K562 (cell line): ENCODE data around the gene HBG1. TPM values are rescaled to one million over a fixed set of nuclear protein-coding genes. Genes with fewer than 3 reads are reported as not detected.

Experiments used
- FOXJ3 ChIP-seq: sonication (generic); formaldehyde crosslinking; IDR thresholded peaks from 2 replicates; pipeline ENCODE4 v1.4.0; 2020; ENCODE audit warnings: mild to moderate bottlenecking, missing genetic modification reagents
- FOXK1 ChIP-seq: sonication (generic); formaldehyde crosslinking; IDR thresholded peaks from 2 replicates; pipeline ENCODE4 v1.8.0; 2022; ENCODE audit warnings: missing genetic modification reagents, mild to moderate bottlenecking, borderline replicate concordance
- HNRNPH1 ChIP-seq: fragments of 200-400 bp; formaldehyde crosslinking; optimal IDR thresholded peaks from 2 replicates; pipeline ENCODE3; 2017; ENCODE audit warnings: low read depth, mild to moderate bottlenecking, low read length, moderate library complexity
- HSF4 ChIP-seq: fragments of 250-450 bp; sonication (Bioruptor Pico); IDR thresholded peaks from 2 replicates; pipeline ENCODE4 v2.1.2; 2022; ENCODE audit warnings: mild to moderate bottlenecking, moderate library complexity, borderline replicate concordance
- MAFK ChIP-seq: IDR thresholded peaks from 2 replicates; pipeline ENCODE4 v1.6.1; 2011; ENCODE audit warnings: low read length, improper control_type of control experiment
- MTA1 ChIP-seq: fragments of 450-650 bp; IDR thresholded peaks from 2 replicates; pipeline ENCODE4 v1.6.1; 2017; ENCODE audit warnings: borderline replicate concordance
- NEUROD1 ChIP-seq: fragments of 150-350 bp; IDR thresholded peaks from 2 replicates; pipeline ENCODE4 v1.6.1; 2014; ENCODE audit warnings: borderline replicate concordance, low read length, low read depth; ENCODE audit not compliant: partially characterized antibody
- NR2C2 ChIP-seq, 2 experiments: fragments of 200-800 bp in 1 of 2; sonication (Bioruptor generic) in 1 of 2; sonication (generic) in 1 of 2; formaldehyde crosslinking in 1 of 2; IDR thresholded peaks; 2 replicates each; pipeline versions ENCODE4 v1.6.1 to v1.8.0; 2016 to 2022; ENCODE audit warnings: mild to moderate bottlenecking in 1 of 2, missing compliant biosample characterization in 1 of 2, missing genetic modification characterization in 1 of 2, missing genetic modification reagents in 1 of 2
- PTBP1 ChIP-seq: fragments of 200-400 bp; formaldehyde crosslinking; IDR thresholded peaks from 2 replicates; pipeline ENCODE4 v1.6.1; 2017; ENCODE audit warnings: low read depth, low read length
- REST ChIP-seq, 2 experiments: fragments of 450-650 bp; formaldehyde crosslinking in 1 of 2; IDR thresholded peaks; 2 replicates each; pipeline versions ENCODE4 v1.4.0 to v1.6.1; 2014 to 2020; ENCODE audit warnings: mild to moderate bottlenecking in 2 of 2, borderline replicate concordance in 1 of 2, low read depth in 1 of 2
- SMAD2 ChIP-seq: fragments of 150-350 bp; IDR thresholded peaks from 2 replicates; pipeline ENCODE4 v1.6.1; 2014; ENCODE audit warnings: low read depth, mild to moderate bottlenecking, low read length
- polyA plus RNA-seq, 8 experiments: library from polyadenylated mRNA; depleted of rRNA in 4 of 8; stranded (reverse) in 5 of 8; unstranded in 3 of 8; fragments of >200 nt; fragmentation: Nextera tagmentation in 2 of 8; fragmentation: Illumina TruSeq in 1 of 8; extraction: Ambion mirVana in 2 of 8; extraction: Trizol in 1 of 8; gene quantifications; 2 replicates each; pipeline versions ENCODE4 v1.2.1 to v1.2.3, GENCODE V29; 2011 to 2014; ENCODE audit warnings: inconsistent platforms in 1 of 8, missing spikeins in 1 of 8
- total RNA-seq, 7 experiments: library from RNA; depleted of rRNA in 6 of 7; stranded (reverse); fragments of >200 nt in 6 of 7; fragmentation: Illumina TruSeq in 2 of 7; extraction: Trizol in 2 of 7; gene quantifications; 2 replicates each; pipeline versions ENCODE4 v1.2.1 to v1.2.3, GENCODE V29; 2011 to 2021; ENCODE audit warnings: low replicate concordance in 1 of 7
- TF ChIP-seq, protein P1 (sequence below), 2 experiments: IDR thresholded peaks; 2 replicates each; pipeline ENCODE4 v1.6.1; 2011; ENCODE audit warnings: borderline replicate concordance in 1 of 2, control low read depth in 1 of 2, low read depth in 1 of 2, low read length in 1 of 2, mild to moderate bottlenecking in 1 of 2, mixed read lengths in 1 of 2, moderate library complexity in 1 of 2; ENCODE audit not compliant: insufficient read depth in 1 of 2, insufficient read length in 1 of 2, poor library complexity in 1 of 2, severe bottlenecking in 1 of 2; ENCODE audit errors: extremely low read depth in 1 of 2
- TF ChIP-seq, protein P2 (sequence below): fragments of 250-450 bp; sonication (Bioruptor Pico); IDR thresholded peaks from 2 replicates; pipeline ENCODE4 v1.4.0; 2020; ENCODE audit warnings: mild to moderate bottlenecking, moderate library complexity, borderline replicate concordance

HBG1 gene
- total and polyA plus RNA-seq, 9 of the 15 experiments (the other 6 are each of a cell fraction or from before 2014, with no cell fraction given) = 1,066 to 16,338 (median 4,898) TPM

DNA sequence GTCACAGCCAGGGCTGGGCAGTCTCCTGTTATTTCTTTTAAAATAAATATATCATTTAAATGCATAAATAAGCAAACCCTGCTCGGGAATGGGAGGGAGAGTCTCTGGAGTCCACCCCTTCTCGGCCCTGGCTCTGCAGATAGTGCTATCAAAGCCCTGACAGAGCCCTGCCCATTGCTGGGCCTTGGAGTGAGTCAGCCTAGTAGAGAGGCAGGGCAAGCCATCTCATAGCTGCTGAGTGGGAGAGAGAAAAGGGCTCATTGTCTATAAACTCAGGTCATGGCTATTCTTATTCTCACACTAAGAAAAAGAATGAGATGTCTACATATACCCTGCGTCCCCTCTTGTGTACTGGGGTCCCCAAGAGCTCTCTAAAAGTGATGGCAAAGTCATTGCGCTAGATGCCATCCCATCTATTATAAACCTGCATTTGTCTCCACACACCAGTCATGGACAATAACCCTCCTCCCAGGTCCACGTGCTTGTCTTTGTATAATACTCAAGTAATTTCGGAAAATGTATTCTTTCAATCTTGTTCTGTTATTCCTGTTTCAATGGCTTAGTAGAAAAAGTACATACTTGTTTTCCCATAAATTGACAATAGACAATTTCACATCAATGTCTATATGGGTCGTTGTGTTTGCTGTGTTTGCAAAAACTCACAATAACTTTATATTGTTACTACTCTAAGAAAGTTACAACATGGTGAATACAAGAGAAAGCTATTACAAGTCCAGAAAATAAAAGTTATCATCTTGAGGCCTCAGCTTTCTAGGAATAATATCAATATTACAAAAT lies 38.6 kb upstream of the HBG1 start (continued):
- no peak for TF ChIP-seq FOXJ3 (CRISPR knock-in tag)
- TF ChIP-seq, protein P1, sequence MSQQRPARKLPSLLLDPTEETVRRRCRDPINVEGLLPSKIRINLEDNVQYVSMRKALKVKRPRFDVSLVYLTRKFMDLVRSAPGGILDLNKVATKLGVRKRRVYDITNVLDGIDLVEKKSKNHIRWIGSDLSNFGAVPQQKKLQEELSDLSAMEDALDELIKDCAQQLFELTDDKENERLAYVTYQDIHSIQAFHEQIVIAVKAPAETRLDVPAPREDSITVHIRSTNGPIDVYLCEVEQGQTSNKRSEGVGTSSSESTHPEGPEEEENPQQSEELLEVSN (IDR thresholded peaks at IDR 0.05; ENCODE audit: borderline replicate concordance in 1 of 2, extremely low read depth in 1 of 2, insufficient read depth in 1 of 2, insufficient read length in 1 of 2, low read depth in 1 of 2, low read length in 1 of 2, poor library complexity in 1 of 2, severe bottlenecking in 1 of 2) = peak in 1 of 2 experiments; percentile 31
- TF ChIP-seq NEUROD1 = peak; percentile 88
- no peak for TF ChIP-seq HNRNPH1
- no peak for TF ChIP-seq NR2C2 (CRISPR knock-in tag; IDR thresholded peaks at IDR 0.05)
- TF ChIP-seq NR2C2 (tag; IDR thresholded peaks at IDR 0.05) = peak; percentile 48; the same call in 1 of the 2 replicates
- no peak for TF ChIP-seq PTBP1
- peak; percentile 45; the same call in 1 of the 2 replicates for TF ChIP-seq MAFK
- 0 out of 2 replicates have a peak, but pooled peaks have one; percentile 6 for TF ChIP-seq HSF4
- TF ChIP-seq MTA1 = no peak
- no peak for TF ChIP-seq SMAD2
- TF ChIP-seq REST (IDR thresholded peaks at IDR 0.05; ENCODE audit: borderline replicate concordance) = 0 out of 2 replicates have a peak, but pooled peaks have one; percentile 34
- no peak for TF ChIP-seq REST (CRISPR knock-in tag; IDR thresholded peaks at IDR 0.05; ENCODE audit: low read depth)
- TF ChIP-seq, protein P2, sequence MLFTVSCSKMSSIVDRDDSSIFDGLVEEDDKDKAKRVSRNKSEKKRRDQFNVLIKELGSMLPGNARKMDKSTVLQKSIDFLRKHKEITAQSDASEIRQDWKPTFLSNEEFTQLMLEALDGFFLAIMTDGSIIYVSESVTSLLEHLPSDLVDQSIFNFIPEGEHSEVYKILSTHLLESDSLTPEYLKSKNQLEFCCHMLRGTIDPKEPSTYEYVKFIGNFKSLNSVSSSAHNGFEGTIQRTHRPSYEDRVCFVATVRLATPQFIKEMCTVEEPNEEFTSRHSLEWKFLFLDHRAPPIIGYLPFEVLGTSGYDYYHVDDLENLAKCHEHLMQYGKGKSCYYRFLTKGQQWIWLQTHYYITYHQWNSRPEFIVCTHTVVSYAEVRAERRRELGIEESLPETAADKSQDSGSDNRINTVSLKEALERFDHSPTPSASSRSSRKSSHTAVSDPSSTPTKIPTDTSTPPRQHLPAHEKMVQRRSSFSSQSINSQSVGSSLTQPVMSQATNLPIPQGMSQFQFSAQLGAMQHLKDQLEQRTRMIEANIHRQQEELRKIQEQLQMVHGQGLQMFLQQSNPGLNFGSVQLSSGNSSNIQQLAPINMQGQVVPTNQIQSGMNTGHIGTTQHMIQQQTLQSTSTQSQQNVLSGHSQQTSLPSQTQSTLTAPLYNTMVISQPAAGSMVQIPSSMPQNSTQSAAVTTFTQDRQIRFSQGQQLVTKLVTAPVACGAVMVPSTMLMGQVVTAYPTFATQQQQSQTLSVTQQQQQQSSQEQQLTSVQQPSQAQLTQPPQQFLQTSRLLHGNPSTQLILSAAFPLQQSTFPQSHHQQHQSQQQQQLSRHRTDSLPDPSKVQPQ (CRISPR knock-in tag) = no peak
- no peak for TF ChIP-seq FOXK1 (CRISPR knock-in tag)
